Right lobe of liver (tissue), 4 donors: Measurements from ENCODE around the gene TFF2.

ENCODE experiments used
- POLR2A ChIP-seq: fragments of 450-650 bp; IDR thresholded peaks from one replicate; pipeline ENCODE4 v1.6.1; 2017; ENCODE audit warnings: antibody characterized with exemption, mild to moderate bottlenecking
- TF ChIP-seq, protein P1 (sequence below), 4 donors: fragments of 200-600 bp in 3 of 4; fragments of 450-650 bp in 1 of 4; IDR thresholded peaks; one replicate each; pipeline versions ENCODE4 v1.5.1 to v1.8.0; 2016 to 2022; ENCODE audit warnings: antibody characterized with exemption in 4 of 4, mild to moderate bottlenecking in 2 of 4
- donor health status: DM: no; HTN: no; CAD: no.
- donor health status: DM: no; HTN: no; CAD: no.
- donor health status: DM: no; HTN: yes; CAD: no.

DNA sequence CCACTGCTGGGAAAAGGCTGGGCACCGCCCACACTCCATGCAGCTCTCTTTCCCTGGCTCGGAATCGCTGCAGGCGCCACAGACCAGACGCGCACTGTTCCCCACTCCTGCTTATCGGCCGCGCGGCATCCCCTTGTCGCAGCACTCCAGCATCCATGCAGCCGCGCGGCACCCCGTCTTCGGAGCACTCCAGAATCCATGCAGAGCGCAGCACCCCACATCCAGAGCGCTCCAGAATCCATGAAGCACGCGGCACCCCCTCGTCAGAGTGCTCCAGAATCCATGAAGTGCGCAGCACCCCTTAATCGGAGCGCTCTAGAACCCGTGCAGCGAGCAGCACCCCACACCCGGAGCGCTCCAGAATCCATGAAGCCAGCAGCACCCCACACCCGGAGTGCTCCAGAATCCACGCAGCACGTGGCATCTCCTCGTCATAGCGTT is 45.1 kb downstream of the TFF2 start:
- no peak for TF ChIP-seq POLR2A
- TF ChIP-seq, protein P1, sequence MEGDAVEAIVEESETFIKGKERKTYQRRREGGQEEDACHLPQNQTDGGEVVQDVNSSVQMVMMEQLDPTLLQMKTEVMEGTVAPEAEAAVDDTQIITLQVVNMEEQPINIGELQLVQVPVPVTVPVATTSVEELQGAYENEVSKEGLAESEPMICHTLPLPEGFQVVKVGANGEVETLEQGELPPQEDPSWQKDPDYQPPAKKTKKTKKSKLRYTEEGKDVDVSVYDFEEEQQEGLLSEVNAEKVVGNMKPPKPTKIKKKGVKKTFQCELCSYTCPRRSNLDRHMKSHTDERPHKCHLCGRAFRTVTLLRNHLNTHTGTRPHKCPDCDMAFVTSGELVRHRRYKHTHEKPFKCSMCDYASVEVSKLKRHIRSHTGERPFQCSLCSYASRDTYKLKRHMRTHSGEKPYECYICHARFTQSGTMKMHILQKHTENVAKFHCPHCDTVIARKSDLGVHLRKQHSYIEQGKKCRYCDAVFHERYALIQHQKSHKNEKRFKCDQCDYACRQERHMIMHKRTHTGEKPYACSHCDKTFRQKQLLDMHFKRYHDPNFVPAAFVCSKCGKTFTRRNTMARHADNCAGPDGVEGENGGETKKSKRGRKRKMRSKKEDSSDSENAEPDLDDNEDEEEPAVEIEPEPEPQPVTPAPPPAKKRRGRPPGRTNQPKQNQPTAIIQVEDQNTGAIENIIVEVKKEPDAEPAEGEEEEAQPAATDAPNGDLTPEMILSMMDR (IDR thresholded peaks at IDR 0.05) = no peak
